Ovary (tissue), 9 donors: Measurements from ENCODE around the gene SFT2D2. TPM values are rescaled to one million over a fixed set of nuclear protein-coding genes. Genes with fewer than 3 reads are reported as not detected.

ENCODE experiments used
- DNase-seq, 5 donors: peaks; one replicate each; pipeline ENCODE4 v3.0.0-alpha.2; 2019 to 2020
- H3K27ac ChIP-seq, 2 donors: fragments of 200-600 bp; one replicate each; pipeline versions ENCODE4 v1.5.1 to v1.8.0; 2019 to 2022
- H3K27me3 ChIP-seq: fragments of 200-600 bp; one replicate; pipeline ENCODE4 v1.8.0; 2022
- H3K36me3 ChIP-seq: fragments of 200-600 bp; sonication (generic); one replicate; pipeline ENCODE4 v1.5.1; 2019
- H3K4me1 ChIP-seq: one replicate; pipeline ENCODE4 v1.8.1; 2013; ENCODE audit warnings: mild to moderate bottlenecking, moderate library complexity; ENCODE audit not compliant: insufficient read depth
- H3K4me3 ChIP-seq: fragments of 200-600 bp; sonication (generic); one replicate; pipeline ENCODE4 v1.5.1; 2017
- H3K9me3 ChIP-seq, 2 donors: fragments of 200-600 bp in 1 of 2; sonication (generic) in 1 of 2; one replicate each; pipeline versions ENCODE4 v1.5.1 to v1.8.1; 2013 to 2019; ENCODE audit warnings: mild to moderate bottlenecking in 1 of 2, moderate library complexity in 1 of 2
- CTCF ChIP-seq, 3 donors: fragments of 450-650 bp in 2 of 3; fragments of 200-600 bp in 1 of 3; IDR thresholded peaks; one replicate each; pipeline versions ENCODE4 v1.5.1 to v1.8.0; 2016 to 2022; ENCODE audit warnings: antibody characterized with exemption in 3 of 3, mild to moderate bottlenecking in 1 of 3
- EP300 ChIP-seq: sonication (generic); formaldehyde crosslinking; IDR thresholded peaks from one replicate; pipeline ENCODE4 v1.6.1; 2017; ENCODE audit warnings: antibody characterized with exemption
- POLR2A ChIP-seq: fragments of 450-650 bp; IDR thresholded peaks from one replicate; pipeline ENCODE4 v1.6.1; 2017; ENCODE audit warnings: antibody characterized with exemption, mild to moderate bottlenecking, moderate library complexity
- WGBS, 3 donors: extraction: QIAGEN DNeasy Blood & Tissue Kit in 1 of 3; methylation state at CpG; one replicate each; pipeline versions ENCODE4 v1.1.5 to v1.1.7; 2013 to 2017; 5-methylcytosine and 5-hydroxymethylcytosine counted together
- intact Hi-C, 4 donors: fragments of 100-400 bp; cut with DNase I; formaldehyde crosslinking; loops; one replicate each; pipeline versions ENCODE4 v1.11.0 to v1.15.1; 2022 to 2023
- polyA plus RNA-seq, 2 donors: library from polyadenylated mRNA; stranded (reverse); fragments of 200-250 nt in 1 of 2; fragments of 350-450 nt in 1 of 2; fragmentation: Illumina TruSeq in 1 of 2; extraction: RNeasy Lipid Tissue Mini Kit (QIAGEN cat#74804) in 1 of 2; gene quantifications; one replicate each; pipeline ENCODE4 v1.2.3, GENCODE V29; 2013 to 2014
- small RNA-seq: library from RNA; depleted of rRNA; stranded (forward); fragments of <200 nt; gene quantifications from one replicate; pipeline ENCODE3, GENCODE V24; 2016
- total RNA-seq, 7 donors: library from RNA; depleted of rRNA in 2 of 7; stranded (reverse); fragments of >200 nt in 2 of 7; fragmentation: NEBNext Ultra II Directional in 3 of 7; extraction: Animal tissue kit (Norgen Biotek cat#: 25700) in 3 of 7; gene quantifications; one replicate each; pipeline versions ENCODE4 v1.1.0 to v1.2.4, GENCODE V29; 2016 to 2023
- donor health status: DM: no; HTN: no; CAD: no; lungs with moderate emphysema.
- donor health status: DM: no; HTN: no; CAD: no.
- donor health status: Bipolar disorder and iron deficiency.
- donor health status: DM: yes; HTN: yes; CAD: no.
- donor health status: DM: no; HTN: no; CAD: no.
- donor health status: DM: yes; HTN: yes; CAD: no.

SFT2D2 gene
- total and polyA plus RNA-seq, 9 donors: 12.6 to 102 (median 68.2) TPM

GRCh38 chr1:168298446-168298845 lies 72.6 kb downstream of the SFT2D2 start:
- no peak for TF ChIP-seq EP300
- H3K9me3 ChIP-seq: no peaks in the 10 kb centered on the region
- no peaks in the 10 kb centered on the region for H3K36me3 ChIP-seq
- WGBS, 3 donors: 91 to 97% (median 96%) methylated on average over 3 of the region's 3 CpGs
- no peaks in the 10 kb centered on the region for H3K4me1 ChIP-seq
- no peaks in the 10 kb centered on the region for H3K27me3 ChIP-seq
- no peak overlapping the region for H3K27ac ChIP-seq
- intact Hi-C loops: no loop called here
- H3K4me3 ChIP-seq: no peak overlapping the region
- no peak for DNase-seq

GRCh38 chr1:168300626-168301025 lies 74.8 kb downstream of the SFT2D2 start:
- H3K4me3 ChIP-seq: no peak overlapping the region
- no peaks in the 10 kb centered on the region for H3K36me3 ChIP-seq
- H3K4me1 ChIP-seq: no peaks in the 10 kb centered on the region
- H3K9me3 ChIP-seq: no peaks in the 10 kb centered on the region
- H3K27ac ChIP-seq: no peak overlapping the region
- intact Hi-C loops: no loop called here
- WGBS, 3 donors: 15 to 69% (median 67%) methylated on average over 2 of the region's 2 CpGs
- DNase-seq: no peak
- no peaks in the 10 kb centered on the region for H3K27me3 ChIP-seq
- TF ChIP-seq POLR2A (no peak), CTCF (IDR thresholded peaks at IDR 0.05) (no peak), EP300 (no peak)

DNA sequence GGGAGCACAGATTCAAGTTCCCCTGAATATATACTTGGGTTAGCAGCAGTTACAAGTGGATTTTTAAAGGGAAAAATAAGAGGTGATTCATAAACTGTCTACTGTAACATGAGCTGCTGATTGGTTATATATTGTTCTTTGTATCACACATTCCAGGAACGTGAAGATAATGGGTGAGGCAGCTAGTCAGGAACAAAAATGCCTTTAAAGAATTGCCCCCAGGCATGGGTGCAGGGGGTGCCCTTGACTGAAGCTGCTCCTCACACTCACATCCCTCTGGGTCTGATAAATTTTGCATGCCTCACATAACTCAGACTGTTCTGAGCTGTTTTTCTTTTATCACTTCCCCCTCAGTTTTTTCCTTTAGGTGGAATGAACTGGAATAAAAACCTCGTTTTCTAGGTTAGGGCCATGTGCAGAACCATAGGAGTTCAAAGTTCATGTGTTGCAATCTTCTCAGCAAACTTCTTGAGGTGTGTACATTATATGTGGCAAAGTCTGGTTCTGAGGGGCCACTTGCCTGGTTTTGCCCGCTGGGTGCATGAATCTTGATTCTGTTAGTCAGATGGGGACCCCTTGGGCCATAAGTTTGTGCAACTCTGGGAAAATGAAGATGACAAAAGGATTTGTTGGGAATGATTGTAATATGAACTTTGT lies 76.0 kb downstream of the SFT2D2 start:
- Histone ChIP-seq H3K4me1 (no peaks in the 10 kb centered on the region), H3K4me3 (no peak overlapping the region), H3K9me3 (no peaks in the 10 kb centered on the region), H3K27me3 (no peaks in the 10 kb centered on the region), H3K27ac (no peak overlapping the region), H3K36me3 (no peaks in the 10 kb centered on the region)
- intact Hi-C loops: no loop called here
- TF ChIP-seq POLR2A: no peak
- no peak for TF ChIP-seq CTCF (IDR thresholded peaks at IDR 0.05)
- 34 to 43% (median 38%) methylated on average over 3 of the region's 3 CpGs for WGBS, 3 donors
- DNase-seq: no peak

Small RNA genes within 50 kb of the gene (small RNA-seq; reads per million reads assigned to genes)
- gene AL021397.1: not detected
- gene RNU6-1310P: not detected

Other genes starting within 250 kb of the SFT2D2 start
- gene GPR161, start 89.1 kb upstream of the SFT2D2 start, total RNA-seq: 10 to 100 TPM in 6 of 7 donors, 1 to 10 TPM in 1; 7.4 to 23.4 (median 19.1) TPM
- 10 to 100 TPM in 1 of 2 donors, 1 to 10 TPM in 1; 8.2 to 13.6 TPM for gene GPR161, start 89.1 kb upstream of the SFT2D2 start, polyA plus RNA-seq
- 10 to 100 TPM; 13.9 to 35.2 (median 25.6) TPM for gene TIPRL, start 47.0 kb upstream of the SFT2D2 start, total RNA-seq
- 10 to 100 TPM; 15.0 to 31.6 TPM for gene TIPRL, start 47.0 kb upstream of the SFT2D2 start, polyA plus RNA-seq
- 1 to 10 TPM in 6 of 7 donors, under 1 TPM in 1; 0.92 to 4.1 (median 3.6) TPM for gene TBX19, start 54.9 kb downstream of the SFT2D2 start, total RNA-seq
- gene TBX19, start 54.9 kb downstream of the SFT2D2 start, polyA plus RNA-seq: 1 to 10 TPM; 3.7 to 3.9 TPM